ENCODE results near the gene PTEN.

GRCh38 chr10:87940210-87940609 is 76.8 kb downstream of the PTEN start:
- no peak for TF ChIP-seq CTCF (IDR thresholded peaks at IDR 0.05)
- no peak for TF ChIP-seq POLR2A (IDR thresholded peaks at IDR 0.05)
